GM18511 (cell line): ENCODE results near the gene ZSWIM4.

Experiments used
- ATAC-seq: cut with Tn5 transposase; IDR thresholded peaks from one replicate; pipeline ENCODE4 v1.9.1; 2021; ENCODE audit warnings: mild to moderate bottlenecking, moderate library complexity; ENCODE audit not compliant: unreplicated experiment

The ZSWIM4 gene

DNA sequence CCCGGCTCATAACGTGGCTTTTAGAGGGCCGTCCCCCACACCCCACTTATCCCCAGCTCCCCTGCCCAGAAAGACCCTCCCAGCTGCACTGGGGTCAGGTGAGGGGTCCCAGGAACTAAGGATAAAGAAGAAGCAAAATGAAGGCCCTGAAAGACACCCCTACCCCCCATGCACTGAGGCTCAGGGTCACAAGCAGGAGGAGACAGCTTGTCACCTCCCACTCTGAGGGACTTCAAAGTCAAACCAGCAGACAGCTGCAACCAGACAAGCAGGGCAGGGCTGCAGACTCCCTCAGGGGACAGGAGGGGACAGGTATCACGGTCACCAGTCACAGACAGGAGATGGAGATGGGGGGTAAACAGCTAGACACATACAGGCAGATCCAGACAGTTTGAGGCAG is 75.6 kb downstream of the ZSWIM4 start:
- ATAC-seq, result no peak

DNA sequence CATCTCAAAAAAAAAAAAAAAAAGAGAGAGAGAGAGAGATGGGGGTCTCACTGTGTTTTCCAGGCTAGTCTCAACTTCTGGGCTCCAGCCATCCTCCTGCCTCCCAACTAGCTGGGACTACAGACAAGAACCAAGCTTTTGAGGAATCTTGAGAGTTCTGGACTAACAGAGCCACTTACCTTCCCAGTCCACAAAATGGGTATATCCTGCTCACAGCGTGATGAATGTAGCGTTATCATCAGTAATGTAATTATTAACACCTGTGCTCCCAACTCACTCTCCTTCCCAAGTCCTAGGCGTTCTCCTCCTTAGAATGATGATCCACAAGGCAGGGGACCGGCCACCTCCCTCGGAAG is 77.1 kb downstream of the ZSWIM4 start:
- no peak for ATAC-seq

DNA sequence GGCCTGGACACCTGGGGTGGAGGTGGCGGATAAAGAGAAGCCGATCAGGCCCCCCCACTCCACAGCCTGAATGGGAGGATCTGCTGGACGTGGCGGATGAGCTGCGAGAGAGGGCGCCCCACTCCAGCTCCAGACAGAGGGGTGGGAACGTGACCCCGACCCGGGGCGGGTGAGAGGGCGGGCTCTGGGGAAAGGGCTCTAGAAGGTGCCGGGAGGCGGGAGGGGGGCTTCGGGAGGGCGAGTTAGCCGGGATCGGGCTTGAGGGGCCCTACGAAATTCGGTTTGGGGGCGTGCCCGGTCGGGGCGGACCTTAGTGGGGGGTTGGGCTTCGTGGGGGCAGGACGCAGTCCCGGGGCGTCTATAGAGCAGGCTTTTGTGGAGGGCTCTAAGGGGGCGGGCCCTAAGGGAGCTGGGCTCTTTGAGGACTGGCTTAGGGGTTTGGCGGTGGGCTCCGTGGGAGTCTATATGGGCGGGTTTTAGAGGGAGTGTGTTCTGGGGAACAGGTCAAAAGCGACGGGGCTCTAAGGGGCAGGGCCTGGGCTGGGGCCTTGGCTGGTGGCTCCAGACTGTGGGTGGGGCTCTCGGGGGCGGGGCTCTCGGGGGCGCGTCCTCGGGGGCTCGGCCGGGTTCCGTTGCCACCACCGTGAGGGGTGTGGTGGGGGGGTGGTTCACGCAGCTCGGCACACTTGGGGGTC is 77.6 kb downstream of the ZSWIM4 start:
- ATAC-seq, result no peak

DNA sequence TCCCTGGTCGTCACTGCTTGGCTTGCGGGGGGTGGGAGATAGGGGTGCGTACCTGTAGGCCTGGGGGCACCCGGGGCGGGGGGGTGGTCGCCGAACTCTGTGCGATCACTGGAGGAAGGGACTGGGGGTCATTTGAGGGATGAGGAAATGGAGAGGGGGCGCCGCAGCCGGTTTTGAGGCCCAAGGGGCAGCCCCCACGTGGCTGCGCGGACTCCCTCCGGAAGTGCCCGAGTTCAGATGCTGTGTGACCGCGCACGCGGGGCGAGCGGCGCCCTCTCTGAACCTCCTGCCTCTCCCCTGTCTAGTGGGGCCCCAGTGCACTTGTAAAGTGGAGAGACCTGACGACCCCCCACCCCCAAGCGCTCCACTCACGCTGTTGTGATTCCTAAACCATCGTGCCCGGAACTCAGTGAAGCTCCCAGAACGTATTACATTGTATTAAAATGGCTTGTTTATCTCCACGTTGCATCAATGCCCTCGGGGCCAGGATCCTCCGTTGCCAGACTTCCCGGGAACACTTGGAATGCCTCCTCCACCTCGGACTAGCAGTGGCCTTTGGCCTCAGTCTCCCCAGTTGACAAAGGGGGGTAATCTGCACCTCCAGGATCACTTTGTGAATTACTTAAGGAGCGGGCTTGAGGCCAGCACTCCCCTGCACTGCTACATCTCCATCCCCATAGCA is 78.7 kb downstream of the ZSWIM4 start:
- no peak for ATAC-seq

DNA sequence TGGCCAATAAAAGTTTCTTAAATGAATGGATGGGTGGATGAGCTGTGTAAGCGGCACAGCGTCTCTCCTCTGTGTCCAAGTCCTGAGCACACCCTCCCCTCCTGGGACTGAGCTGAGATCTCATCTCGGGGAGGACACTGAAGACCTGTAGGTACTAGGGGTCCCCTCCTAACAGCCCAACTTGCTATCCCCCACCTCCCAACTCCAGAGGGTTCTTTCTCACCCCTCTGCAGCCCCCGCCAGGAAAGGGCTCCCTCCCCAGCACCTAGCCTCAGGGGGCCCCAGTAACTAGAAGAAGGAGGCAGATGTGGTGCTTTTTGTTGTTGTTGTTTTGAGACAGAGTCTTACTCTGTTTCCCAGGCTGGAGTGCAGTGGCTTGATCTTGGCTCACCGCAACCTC is 80.6 kb downstream of the ZSWIM4 start:
- ATAC-seq, result no peak

DNA sequence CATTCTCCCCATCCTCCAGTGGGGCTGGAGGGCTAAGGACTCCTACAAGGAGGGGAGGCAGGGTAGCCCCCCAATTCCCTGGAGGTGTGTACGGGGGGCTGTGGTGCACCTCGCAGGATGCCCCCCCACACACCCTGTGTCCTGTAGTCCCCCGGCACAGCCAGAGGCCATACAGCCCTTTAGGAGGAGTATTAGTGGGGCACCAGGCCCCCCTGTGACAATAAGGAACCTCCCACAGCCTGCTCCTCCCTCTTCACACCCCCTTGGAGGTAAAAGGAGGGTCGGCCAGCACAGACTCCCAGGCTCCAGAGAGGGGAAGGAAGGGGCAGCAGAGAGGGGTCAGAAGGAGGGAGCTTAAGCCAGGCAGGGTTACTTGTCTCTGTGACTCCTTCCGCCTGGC is 81.6 kb downstream of the ZSWIM4 start, which contains the start of gene NANOS3:
NANOS3 (plus strand) TSS at position 301 of the 400 bp plus-strand sequence. CDS start 115 bp downstream, outside the sequence.
- no peak for ATAC-seq

DNA sequence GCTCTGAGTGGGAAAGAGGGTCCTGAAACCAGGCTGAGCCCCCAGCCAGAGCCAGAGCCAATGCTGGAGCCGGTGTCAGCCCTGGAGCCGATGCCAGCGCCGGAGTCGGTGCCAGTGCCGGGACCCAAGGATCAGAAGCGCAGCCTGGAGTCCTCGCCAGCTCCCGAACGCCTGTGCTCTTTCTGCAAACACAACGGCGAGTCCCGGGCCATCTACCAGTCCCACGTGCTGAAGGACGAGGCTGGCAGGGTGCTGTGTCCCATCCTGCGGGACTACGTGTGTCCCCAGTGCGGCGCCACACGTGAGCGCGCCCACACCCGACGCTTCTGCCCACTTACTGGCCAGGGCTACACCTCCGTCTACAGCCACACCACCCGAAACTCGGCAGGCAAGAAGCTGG is 82.1 kb downstream of the ZSWIM4 start:
- no peak for ATAC-seq

DNA sequence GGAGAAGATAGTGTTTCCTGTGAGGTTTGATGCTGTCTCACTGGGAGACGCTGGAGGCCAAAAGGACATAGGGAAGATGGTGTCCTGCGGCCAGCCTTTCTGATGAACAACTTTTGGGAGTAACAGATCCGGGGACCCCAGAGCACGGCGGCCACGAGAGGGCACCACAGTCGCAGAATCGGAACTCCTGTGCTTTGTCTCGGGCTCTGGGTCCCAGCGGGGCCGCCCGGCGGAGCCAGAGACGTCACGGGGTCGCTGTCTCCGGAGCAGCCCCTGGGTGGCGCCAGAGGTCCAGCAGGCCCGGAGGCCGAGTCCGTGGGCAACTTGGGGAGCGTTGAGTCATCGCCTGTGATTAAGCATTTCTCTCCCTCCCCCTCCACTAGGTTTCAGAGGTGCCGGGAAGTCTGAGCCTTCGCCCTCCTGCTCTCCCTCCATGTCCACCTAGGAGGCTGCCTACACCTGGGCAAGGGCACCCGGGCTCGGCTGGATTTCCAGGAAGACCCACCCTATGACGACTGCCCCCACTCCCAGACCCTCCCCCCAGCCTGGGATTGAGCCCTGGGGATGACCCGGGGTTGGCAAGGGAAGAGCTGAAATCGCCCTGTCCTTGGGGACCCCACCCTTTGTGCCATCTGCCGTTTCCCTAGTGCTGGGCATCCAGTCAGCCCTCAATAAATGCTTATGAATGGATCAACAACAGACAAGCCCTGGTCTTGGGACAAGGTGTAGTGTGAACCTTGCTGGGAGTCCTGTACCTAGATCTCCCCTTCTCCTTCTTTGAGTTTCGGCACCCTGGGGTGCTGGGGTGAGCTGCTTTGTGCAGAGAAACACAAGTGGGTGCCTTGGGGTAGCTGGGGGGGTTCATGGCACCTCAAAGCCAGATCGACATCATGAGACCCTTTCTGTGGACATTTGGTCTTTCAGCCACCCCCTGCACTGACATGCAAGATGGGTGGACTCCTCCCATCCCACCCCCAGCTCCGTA is 85.1 kb downstream of the ZSWIM4 start:
- ATAC-seq, result peak; percentile 86

DNA sequence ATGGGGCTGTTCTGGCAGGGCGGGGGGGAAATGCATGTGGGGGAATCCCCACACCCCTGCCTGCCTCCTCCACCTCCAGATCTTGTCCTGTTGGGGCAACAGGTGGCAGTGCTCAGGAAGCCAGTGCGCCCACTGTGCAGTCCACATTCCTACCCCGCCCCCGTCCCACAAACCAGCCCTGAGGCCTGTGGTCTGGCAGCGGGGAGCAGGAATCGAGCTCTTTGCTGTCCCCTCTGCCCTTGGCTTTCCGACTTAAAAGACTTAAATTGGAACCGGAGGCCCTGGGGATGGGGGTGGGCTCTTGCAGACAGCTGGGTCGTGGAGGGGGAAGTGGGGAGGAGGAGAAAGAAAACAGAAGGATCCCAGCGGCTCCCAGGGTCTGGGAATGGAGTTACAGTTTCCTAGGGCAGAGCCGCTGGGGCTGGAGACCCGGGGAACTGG is 86.0 kb downstream of the ZSWIM4 start:
- no peak for ATAC-seq
